Measurements from ENCODE around the gene GUCD1. TPM values are rescaled to one million over a fixed set of nuclear protein-coding genes. Genes with fewer than 3 reads are reported as not detected.

GUCD1 gene
- polyA plus RNA-seq, 2 of the 4 experiments (the other 2 are of a cell fraction), result 37.1 to 43.5 TPM

- CTCF ChIA-PET, result interaction anchor here (0.8 to 1.8 kb wide), 3 partner anchors 9 to 18 kb away, joined by 4 to 8 read pairs (median 5); no protein-coding TSS in a partner anchor
- DNase-seq (ENCODE audit: low read depth in 1 of 2, low spot score in 1 of 2) (no peak), ATAC-seq (no peak), FAIRE-seq (no peak)
- H3K27ac ChIP-seq, result no peak overlapping the region
- TF ChIP-seq HEYL (CRISPR knock-in tag; IDR thresholded peaks at IDR 0.05) (no peak), ATOH8 (CRISPR knock-in tag; IDR thresholded peaks at IDR 0.05; ENCODE audit: low read depth) (no peak), EHMT2 (IDR thresholded peaks at IDR 0.05; ENCODE audit: low read depth) (no peak), REST (IDR thresholded peaks at IDR 0.05) (no peak), PBX3 (IDR thresholded peaks at IDR 0.05) (no peak), SMC3 (IDR thresholded peaks at IDR 0.05) (no peak), BHLHE40 (IDR thresholded peaks at IDR 0.05; ENCODE audit: low read depth, low read length) (no peak), RNF2 (IDR thresholded peaks at IDR 0.05; ENCODE audit: borderline replicate concordance, low read depth) (no peak), EHF (CRISPR knock-in tag; IDR thresholded peaks at IDR 0.05) (no peak), CHD4 (IDR thresholded peaks at IDR 0.05; ENCODE audit: borderline replicate concordance) (no peak), HOXA7 (CRISPR knock-in tag; IDR thresholded peaks at IDR 0.05) (no peak), FOSB (CRISPR knock-in tag; IDR thresholded peaks at IDR 0.05) (no peak), EP300 (IDR thresholded peaks at IDR 0.05) (no peak), JUN (IDR thresholded peaks at IDR 0.05) (no peak), CTCF (IDR thresholded peaks at IDR 0.05) (no peak)
- POLR2A ChIA-PET, result no interaction called here
- H3K9me3 ChIP-seq, result no peaks in the 10 kb centered on the region
- H3K4me1 ChIP-seq, result no peaks in the 10 kb centered on the region; the same call in 2 of the 3 replicates
- 81% methylated on average over 3 of the region's 3 CpGs for WGBS (ENCODE audit: missing lambda C conversion rate)
- no peak overlapping the region for H3K4me2 ChIP-seq
- H3K4me3 ChIP-seq, result no peak overlapping the region
Observed at GRCh38 chr22:24536089-24536488, 18.8 kb downstream of the GUCD1 start.

GRCh38 chr22:24535348-24535747, 19.6 kb downstream of the GUCD1 start:
- Histone ChIP-seq H3K27ac (no peak overlapping the region), H3K4me3 (no peak overlapping the region), H3K4me2 (no peak overlapping the region), H3K9me3 (no peaks in the 10 kb centered on the region), H3K4me1 (no peaks in the 10 kb centered on the region; the same call in 2 of the 3 replicates)
- ChIA-PET POLR2A (no interaction called here), CTCF (interaction anchor here (1.7 kb wide), 1 partner anchor 14 kb away, joined by 8 read pairs; no protein-coding TSS in a partner anchor)
- ATAC-seq (no peak), FAIRE-seq (no peak), DNase-seq (ENCODE audit: low read depth in 1 of 2, low spot score in 1 of 2) (no peak)
- TF ChIP-seq CHD4 (IDR thresholded peaks at IDR 0.05; ENCODE audit: borderline replicate concordance) (no peak), ATOH8 (CRISPR knock-in tag; IDR thresholded peaks at IDR 0.05; ENCODE audit: low read depth) (no peak), GATA3 (IDR thresholded peaks at IDR 0.05; ENCODE audit: borderline replicate concordance) (no peak), TP53 (CRISPR knock-in tag; IDR thresholded peaks at IDR 0.05) (no peak)
- WGBS (ENCODE audit: missing lambda C conversion rate), result 77% methylated on average over 4 of the region's 4 CpGs
